ENCODE measurements around the gene LYPD6. TPM values are rescaled to one million over a fixed set of nuclear protein-coding genes. Genes with fewer than 3 reads are reported as not detected.

LYPD6 gene, protein sequence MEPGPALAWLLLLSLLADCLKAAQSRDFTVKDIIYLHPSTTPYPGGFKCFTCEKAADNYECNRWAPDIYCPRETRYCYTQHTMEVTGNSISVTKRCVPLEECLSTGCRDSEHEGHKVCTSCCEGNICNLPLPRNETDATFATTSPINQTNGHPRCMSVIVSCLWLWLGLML
- 17.5 TPM for total RNA-seq

DNA sequence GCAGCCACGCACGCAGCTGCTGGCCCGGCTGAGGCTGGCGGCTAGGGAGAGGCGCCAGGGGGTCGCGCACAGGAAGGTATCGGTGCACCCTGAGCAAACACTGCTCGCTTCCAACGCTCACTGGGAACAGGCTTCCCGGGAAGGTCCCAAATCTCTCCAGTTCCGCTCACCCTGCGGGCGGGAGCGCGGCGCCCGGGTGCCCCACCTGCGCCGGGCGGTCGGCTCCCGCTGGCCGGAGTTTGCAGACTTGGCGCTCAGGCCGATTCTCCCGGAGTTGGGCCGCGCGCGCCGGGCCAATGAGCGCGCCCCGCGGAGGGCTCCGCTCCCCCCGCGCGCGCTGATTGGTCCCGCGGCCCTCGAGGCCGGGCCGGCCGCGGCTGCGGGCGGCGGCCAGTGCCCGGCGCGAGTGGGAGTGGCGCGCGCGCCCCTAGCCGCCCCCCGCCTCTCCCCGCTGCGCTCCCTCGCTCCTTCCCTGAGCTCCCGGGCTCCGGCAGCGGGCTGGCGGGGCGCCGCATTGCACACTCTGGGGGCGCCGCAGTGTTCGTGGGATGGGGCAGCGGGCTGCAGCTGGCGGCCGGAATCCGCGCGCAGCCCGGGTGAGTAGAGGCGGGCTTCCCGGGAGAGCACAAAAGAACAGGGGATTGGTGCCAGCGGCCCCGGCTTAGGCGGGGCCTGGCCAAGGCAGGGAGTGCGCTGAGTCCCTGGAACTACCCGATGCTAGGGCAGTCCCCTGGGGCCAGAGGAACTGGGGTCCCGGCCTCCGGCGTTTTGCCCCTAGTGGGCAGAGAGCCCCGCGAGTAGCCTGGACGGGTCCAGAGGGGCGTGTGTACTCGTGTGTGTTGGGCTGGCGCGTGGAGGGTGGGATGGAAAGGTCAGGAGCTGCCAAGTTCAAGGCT is at the start of gene LYPD6:
Gene LYPD6 (plus strand): TSS at position 461 of the 896 bp plus-strand sequence. CDS start 107,122 bp downstream, outside the sequence.

